ELF-1 (cell line): Measurements from ENCODE around the gene QKI.
A peak's percentile ranks its signal among the peaks of the same experiment; 100 is the strongest.

ENCODE experiments used
- DNase-seq: peaks from one replicate; pipeline ENCODE4 v3.0.0-alpha.2; 2016; ENCODE audit warnings: low read depth, low spot score

QKI gene

DNA sequence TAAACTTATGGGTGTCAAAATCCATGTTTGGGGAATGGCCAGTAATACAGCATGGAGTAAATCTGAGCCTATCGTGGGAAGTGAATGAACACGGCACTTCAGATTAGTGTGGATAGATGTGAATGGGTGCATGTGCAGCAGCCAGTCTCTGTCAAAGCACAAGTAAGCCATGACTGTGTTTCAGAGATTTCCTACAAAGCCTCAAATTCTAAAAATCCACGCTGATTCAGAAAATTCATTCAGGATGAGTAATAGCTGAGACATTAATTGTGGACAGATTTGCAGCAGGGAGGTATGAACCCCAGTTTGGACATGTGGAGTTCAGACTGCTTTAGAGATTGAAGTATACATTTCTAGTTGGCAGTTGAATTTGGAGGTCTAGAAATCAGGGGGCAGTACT, 115.1 kb downstream of the QKI start:
- DNase-seq = no peak

GRCh38 chr6:163530406-163530805, 115.9 kb downstream of the QKI start:
- no peak for DNase-seq

- no peak for DNase-seq
These were observed 116.6 kb downstream of the QKI start for GRCh38 chr6:163531122-163531521.

GRCh38 chr6:163532526-163533078, 118.1 kb downstream of the QKI start:
- DNase-seq = no peak

- DNase-seq = no peak
These were observed 118.9 kb downstream of the QKI start for GRCh38 chr6:163533443-163533842.

- DNase-seq = no peak
These were observed 122.3 kb downstream of the QKI start for GRCh38 chr6:163536770-163537169.

DNA sequence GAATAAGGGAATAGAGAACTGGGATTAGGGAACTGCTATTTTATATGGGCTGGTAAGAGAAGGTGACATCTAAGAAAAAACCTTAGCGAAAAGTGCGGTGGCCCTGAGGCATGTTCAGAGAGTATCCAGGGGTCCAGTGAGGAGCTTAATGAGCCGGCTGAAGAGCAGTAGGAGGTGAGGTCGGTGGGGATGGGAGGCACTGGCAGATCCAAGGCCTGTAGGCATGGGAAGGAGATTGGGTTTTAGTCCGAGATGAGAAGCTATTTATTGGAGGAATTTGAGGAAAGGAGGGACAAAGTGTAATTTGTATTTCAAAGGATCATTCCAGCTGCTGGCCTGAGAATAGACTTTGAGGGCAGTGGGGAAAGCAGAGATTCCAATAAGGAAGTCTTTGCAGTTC, 123.8 kb downstream of the QKI start:
- peak; percentile 83 for DNase-seq

- no peak for DNase-seq
These were observed 124.7 kb downstream of the QKI start for GRCh38 chr6:163539101-163539762.

DNA sequence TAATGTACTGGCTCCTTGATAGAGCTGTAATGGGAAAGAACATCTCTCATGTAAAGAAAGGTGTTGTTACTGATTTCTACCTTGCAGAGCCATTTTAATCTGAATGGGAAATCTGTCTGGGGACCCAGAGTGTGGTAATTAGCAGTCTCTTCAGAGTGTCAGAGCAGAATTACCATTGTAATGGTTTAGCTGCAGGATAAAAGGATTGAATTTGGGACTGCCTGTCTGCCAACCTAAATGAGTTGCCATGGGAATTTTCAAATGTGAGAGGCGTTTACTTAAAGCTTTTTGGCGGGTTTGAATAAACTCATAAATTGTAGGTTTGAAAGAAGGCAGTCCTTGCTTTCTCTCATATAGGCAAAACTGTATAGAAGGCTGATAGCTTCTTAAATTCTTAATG, 128.8 kb downstream of the QKI start:
- DNase-seq = peak; percentile 41

DNA sequence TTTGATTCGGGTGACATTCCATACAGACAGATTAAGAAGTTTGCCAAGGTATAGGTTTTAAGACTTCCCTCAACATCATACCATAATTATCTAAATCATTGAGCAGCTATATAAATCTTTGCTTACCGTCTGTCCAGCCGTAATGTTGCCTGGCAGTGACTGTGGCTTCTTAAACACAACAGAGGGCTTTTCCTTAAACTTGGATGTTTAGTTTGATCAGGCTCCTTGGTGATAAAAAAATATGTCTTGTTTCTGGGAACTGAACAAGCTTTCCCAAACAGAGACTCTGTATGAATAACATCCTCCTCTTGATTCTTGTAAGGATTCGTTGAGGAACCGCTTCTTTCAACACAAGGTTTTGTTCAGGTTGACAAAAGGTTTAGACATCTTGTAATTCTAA, 130.9 kb downstream of the QKI start:
- DNase-seq = no peak

- DNase-seq = no peak
These were observed 132.8 kb downstream of the QKI start for GRCh38 chr6:163547287-163547686.

DNA sequence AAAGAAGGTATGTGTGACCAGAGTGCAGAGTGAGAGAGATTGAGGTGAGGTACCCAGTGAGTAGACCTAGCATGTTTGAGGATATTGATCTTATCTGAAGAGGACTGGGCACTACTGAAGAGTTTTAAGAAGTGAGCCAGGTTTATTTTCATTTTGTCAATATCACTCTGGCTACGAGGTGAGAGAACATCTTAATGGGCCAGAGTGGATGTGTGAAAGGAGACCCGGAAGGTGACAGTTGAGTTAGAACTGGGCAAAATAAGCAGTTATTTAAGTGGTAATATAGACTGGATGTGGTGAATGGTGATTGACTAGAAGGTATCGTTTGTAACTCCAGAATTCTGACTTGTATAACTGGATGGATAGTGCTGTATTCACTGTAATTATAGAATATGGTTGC, 134.1 kb downstream of the QKI start:
- DNase-seq = no peak

- DNase-seq = no peak
These were observed 139.5 kb downstream of the QKI start for GRCh38 chr6:163554032-163554431.

- peak; percentile 65 for DNase-seq
These were observed 140.1 kb downstream of the QKI start for GRCh38 chr6:163554663-163555062.

- DNase-seq = no peak
These were observed 145.1 kb downstream of the QKI start for GRCh38 chr6:163559661-163560060.

DNA sequence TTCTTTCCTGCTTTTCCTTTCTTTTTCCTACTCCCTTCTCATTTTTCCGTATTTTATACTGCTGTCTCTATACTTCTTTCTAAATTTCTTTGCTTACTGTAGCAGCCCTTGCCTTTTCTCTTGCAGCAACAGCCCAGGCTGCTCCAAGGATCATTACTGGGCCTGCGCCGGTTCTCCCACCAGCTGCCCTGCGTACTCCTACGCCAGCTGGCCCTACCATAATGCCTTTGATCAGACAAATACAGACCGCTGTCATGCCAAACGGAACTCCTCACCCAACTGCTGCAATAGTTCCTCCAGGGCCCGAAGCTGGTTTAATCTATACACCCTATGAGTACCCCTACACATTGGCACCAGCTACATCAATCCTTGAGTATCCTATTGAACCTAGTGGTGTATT, 148.8 kb downstream of the QKI start:
- no peak for DNase-seq

- no peak for DNase-seq
These were observed 150.0 kb downstream of the QKI start for GRCh38 chr6:163564534-163564933.

GRCh38 chr6:163565140-163565539, 150.6 kb downstream of the QKI start:
- DNase-seq = no peak

DNA sequence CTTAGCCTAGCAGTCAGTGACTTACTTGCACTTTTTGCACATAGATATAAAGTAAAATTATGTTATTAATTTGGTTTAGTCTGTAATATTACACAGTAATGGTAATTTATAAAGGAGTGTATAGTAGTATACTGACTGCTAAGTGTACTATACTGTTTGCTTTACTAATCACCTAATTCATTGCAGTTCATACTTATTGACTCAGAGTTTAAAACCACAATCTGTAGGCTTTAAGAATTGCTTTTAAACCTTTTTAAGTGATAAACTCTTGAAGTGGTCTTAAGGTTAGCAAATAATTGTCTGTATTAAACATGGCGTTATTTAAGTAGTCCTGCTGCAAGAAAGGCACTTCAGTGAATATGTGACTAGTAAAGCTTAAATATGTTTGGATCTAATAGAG, 151.5 kb downstream of the QKI start:
- no peak for DNase-seq

DNA sequence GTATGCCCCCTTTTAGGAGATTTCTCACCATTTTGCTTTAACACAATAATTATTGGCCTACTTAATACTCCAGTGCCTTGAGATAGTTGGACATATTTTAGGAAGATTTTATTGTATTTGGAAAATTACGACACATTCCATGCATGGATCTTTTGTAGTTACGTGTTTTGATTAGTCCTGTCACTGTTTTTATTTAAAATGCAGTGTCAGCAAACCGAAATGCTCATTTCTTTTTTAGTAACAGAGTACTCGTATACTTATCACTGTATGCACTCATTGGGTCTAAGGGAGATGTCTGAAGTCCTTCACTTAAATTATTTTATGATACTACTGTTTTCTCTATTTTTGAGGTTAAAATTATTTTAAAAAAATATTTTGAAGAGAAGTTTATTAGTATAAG, 153.8 kb downstream of the QKI start:
- DNase-seq = no peak

DNA sequence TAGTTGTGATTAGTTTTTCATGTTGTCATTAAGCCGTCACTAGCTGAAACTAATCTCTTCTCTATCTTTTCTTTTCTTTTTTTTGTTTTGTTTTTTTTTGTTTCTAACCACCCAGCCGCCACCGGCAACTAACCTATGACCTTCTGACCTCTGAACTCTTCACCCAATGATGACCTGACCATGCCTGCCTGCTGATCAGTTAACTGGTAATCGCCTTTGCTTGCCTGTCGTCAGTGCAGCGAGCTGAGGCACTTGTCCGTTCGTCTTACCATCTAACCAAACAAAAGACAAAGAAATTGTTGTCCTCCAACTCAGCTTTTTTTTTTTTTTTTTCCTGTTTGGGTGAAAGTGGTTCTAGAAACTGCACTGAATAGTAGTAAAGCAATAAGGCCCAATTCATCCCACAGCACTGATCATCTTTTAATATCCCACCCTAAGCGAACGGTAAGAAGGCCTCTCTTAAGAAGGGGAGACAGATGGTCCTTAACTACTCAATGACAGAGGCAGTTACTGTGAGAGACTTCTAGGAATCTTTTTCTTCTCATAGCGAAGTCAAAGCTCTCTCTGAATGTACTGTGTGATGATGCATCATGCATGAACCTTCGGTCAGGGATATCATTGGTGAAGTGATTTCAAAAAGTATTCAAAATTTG, 156.2 kb downstream of the QKI start:
- peak; percentile 33 for DNase-seq

GRCh38 chr6:163571730-163572129, 157.2 kb downstream of the QKI start:
- no peak for DNase-seq

GRCh38 chr6:163572612-163573011, 158.1 kb downstream of the QKI start:
- DNase-seq = peak; percentile 55
